Activated gamma-delta T cell treated with Interleukin-2 at 50 U/mL for 16 hours (primary cell): ENCODE results near the gene SCAMP4.
"Not testable (repeated sequence)": the region's sequence is repeated elsewhere in the genome, so short reads cannot be mapped to it uniquely, and the experiment has no call there.

ENCODE experiments used
- DNase-seq: peaks from one replicate; pipeline ENCODE4 v3.0.0-alpha.2; 2020

SCAMP4 gene

GRCh38 chr19:1866693-1867348 is 38.4 kb upstream of the SCAMP4 start:
- no peak for DNase-seq

GRCh38 chr19:1867349-1867724 is 37.9 kb upstream of the SCAMP4 start:
- no peak for DNase-seq

- DNase-seq, result no peak
These were observed 36.2 kb upstream of the SCAMP4 start for GRCh38 chr19:1868971-1869370.

- DNase-seq, result no peak
These were observed 34.0 kb upstream of the SCAMP4 start for GRCh38 chr19:1871140-1871597.

- no peak for DNase-seq
These were observed 33.6 kb upstream of the SCAMP4 start for GRCh38 chr19:1871630-1872029.

- DNase-seq, result no peak
These were observed 32.2 kb upstream of the SCAMP4 start for GRCh38 chr19:1872807-1873523.

- DNase-seq, result no peak
These were observed 31.4 kb upstream of the SCAMP4 start for GRCh38 chr19:1873524-1874473.

- DNase-seq, result peak; percentile 13
These were observed 30.5 kb upstream of the SCAMP4 start for GRCh38 chr19:1874554-1875185.

GRCh38 chr19:1875265-1875645 is 29.9 kb upstream of the SCAMP4 start:
- DNase-seq, result not testable (repeated sequence)

- peak; percentile 85 for DNase-seq
These were observed 29.3 kb upstream of the SCAMP4 start for GRCh38 chr19:1875646-1876495.

- not testable (repeated sequence) for DNase-seq
These were observed 28.5 kb upstream of the SCAMP4 start for GRCh38 chr19:1876496-1877279.

GRCh38 chr19:1877280-1877660 is 27.9 kb upstream of the SCAMP4 start:
- not testable (repeated sequence) for DNase-seq

GRCh38 chr19:1878583-1878982 is 26.6 kb upstream of the SCAMP4 start:
- DNase-seq, result not testable (repeated sequence)

- DNase-seq, result not testable (repeated sequence)
These were observed 25.2 kb upstream of the SCAMP4 start for GRCh38 chr19:1879982-1880381.

GRCh38 chr19:1880611-1881392 is 24.4 kb upstream of the SCAMP4 start:
- DNase-seq, result no peak

GRCh38 chr19:1881393-1882088 is 23.7 kb upstream of the SCAMP4 start:
- not testable (repeated sequence) for DNase-seq

- DNase-seq, result peak; percentile 79
These were observed 23.0 kb upstream of the SCAMP4 start for GRCh38 chr19:1882089-1882785.

- DNase-seq, result no peak
These were observed 22.2 kb upstream of the SCAMP4 start for GRCh38 chr19:1882786-1883692.
